ENCODE data around the gene ARID1B.

ARID1B gene

GRCh38 chr6:157088841-157089240, 311.7 kb downstream of the ARID1B start:
- no peak for DNase-seq

DNA sequence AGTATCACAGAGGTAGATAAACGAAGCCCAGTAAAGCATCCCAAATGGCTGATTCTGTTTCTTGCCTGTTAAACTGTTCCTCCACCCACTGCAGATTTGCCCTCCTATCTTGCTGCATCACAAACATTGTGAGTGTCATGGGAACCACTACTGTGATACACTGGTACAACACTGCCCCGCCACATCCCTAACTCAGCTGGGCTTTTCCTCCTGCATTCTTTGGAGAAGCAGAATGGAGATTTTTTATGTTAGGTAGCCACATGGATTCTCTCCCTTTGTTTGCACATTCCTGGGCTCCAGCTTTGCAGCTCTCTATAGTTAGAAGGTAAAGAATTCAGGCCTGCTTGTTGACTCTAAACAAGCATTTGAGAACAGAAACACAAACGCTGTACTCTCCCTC, 312.1 kb downstream of the ARID1B start:
- no peak for DNase-seq

- DNase-seq = no peak
Observed at GRCh38 chr6:157089851-157090250, 312.7 kb downstream of the ARID1B start.

- no peak for DNase-seq
Observed at GRCh38 chr6:157090736-157091135, 313.6 kb downstream of the ARID1B start.

DNA sequence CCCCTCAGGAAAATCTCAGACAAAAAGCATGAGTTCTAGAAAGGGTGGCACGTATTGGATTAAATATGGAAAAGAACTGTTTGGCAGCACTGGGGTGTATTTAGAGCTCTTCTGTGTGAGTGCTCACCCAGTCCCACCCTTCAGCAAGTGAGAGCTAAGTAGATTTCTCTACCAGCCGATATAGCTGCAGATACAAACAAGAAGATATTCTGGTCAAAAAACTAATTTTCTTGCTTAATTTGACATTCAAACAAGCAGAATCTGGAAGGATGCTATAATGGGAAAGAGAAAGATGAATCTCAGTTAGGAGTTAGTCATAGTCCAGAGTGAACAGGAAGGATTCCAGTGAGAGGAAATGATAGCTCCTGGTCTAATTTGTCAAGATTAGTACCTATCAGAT, 314.1 kb downstream of the ARID1B start:
- DNase-seq = no peak

- no peak for DNase-seq
Observed at GRCh38 chr6:157091856-157092460, 314.8 kb downstream of the ARID1B start.

GRCh38 chr6:157092736-157093135, 315.6 kb downstream of the ARID1B start:
- no peak for DNase-seq

DNA sequence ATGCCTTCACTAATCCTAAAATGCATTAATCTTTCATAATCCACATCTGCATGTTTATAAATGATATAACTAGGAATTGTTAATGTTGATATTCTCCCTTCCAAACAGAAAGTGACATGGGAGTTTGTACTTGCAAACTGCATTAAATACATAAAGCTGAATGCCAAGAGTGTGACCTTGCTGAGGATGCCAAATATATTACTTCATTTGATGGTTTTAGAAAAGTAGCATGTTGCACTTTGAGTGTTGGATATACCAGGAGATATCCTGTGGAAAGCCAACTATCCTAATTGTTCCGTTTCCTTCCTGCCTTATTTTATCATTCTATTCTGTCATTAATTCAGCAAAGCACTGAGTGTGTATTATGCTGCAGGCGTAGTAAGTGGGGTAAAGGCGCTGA, 316.4 kb downstream of the ARID1B start:
- no peak for DNase-seq

GRCh38 chr6:157094038-157094437, 316.9 kb downstream of the ARID1B start:
- no peak for DNase-seq

DNA sequence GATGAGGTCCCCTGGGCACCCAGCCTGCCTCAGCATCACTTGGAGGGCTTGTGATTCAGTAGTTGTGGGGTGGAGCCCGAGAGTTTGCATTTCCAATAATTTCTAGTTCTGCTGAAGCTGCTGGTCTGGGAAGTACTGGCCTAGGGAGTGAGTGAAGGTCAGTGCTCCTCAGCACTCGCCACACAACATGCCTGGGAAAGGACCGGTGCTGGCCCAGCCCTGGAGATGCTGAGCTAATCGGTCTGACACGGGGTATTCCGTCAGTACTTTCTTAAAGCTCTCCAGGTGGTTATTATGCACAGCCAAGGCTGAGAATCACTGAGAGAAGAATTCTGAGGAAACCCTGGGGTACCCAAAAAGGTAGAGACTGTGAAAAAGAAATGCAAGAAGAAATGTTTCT, 317.9 kb downstream of the ARID1B start:
- DNase-seq = no peak

- no peak for DNase-seq
Observed at GRCh38 chr6:157095569-157095968, 318.4 kb downstream of the ARID1B start.

DNA sequence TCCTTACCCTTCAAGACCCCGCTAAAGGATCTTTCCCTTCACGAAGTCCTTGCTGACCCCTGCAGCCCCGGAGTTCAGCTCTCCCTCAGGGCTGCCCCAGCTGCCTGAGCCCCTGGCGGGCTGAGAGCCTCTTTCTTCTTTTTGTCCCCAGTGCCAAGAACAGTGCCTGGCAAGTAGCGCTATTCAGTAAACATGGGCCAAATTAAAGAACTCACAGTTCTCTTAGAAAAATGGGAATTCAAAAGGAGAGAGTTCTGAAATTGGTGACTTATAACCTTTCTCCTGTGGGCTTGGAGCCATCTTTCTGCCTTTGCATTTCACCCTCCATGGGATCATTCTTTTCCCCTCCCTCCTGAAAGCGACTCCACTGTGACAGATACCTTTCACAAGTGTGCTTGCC, 318.9 kb downstream of the ARID1B start:
- no peak for DNase-seq

GRCh38 chr6:157096522-157096921, 319.3 kb downstream of the ARID1B start:
- no peak for DNase-seq

DNA sequence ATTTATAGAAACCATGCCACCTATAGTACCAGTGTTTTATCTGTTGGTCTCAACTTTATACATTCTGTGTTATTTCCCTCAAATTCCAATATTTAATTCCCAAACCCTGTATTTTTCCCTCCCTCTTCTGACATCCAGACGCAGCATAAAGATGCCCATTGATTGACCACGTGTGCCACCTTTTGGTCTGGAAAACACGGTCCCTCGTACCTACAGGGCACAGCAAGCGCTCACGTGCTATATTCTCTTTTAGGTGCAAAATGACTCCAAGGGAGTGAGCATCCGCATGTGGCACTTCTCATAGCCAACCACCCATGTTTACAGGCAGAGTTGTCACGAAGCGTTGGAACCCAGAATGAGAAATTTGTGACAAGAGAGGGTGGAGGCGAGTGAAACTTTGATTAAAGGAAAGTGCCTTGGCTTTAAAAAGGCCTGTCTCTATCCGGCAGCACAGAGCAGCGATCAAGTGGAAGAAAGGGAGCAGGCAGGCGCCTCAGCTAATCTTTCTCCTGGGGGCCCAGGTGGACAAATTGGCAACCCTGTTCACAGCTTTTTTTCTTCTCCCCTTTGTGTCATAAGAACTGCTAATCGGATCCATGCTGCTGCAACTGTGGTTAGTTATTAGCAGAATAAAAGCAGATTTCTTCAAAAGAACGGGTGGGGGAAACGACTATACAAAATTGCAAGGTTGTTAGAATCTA, 320.2 kb downstream of the ARID1B start:
- no peak for DNase-seq

DNA sequence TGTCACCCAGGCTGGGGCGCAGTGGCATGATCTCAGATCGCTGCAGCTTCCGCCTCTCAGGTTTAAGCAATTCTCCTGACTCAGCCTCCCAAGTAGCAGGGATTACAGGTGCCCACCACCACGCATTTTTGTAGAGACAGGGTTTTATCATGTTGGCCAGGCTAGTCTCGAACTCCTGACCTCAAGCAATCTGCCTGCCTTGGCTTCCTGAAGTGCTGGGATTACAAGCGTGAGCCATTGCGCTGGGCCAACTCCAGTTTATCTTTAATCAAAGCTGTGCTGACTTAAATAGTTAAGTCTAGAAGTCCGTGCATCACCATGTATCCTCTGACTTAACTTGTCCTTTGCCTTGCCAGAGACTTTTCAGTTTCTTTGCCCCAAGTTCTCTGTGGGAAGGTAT, 321.8 kb downstream of the ARID1B start:
- DNase-seq = no peak

GRCh38 chr6:157099912-157100593, 322.9 kb downstream of the ARID1B start:
- peak; percentile 67 for DNase-seq

DNA sequence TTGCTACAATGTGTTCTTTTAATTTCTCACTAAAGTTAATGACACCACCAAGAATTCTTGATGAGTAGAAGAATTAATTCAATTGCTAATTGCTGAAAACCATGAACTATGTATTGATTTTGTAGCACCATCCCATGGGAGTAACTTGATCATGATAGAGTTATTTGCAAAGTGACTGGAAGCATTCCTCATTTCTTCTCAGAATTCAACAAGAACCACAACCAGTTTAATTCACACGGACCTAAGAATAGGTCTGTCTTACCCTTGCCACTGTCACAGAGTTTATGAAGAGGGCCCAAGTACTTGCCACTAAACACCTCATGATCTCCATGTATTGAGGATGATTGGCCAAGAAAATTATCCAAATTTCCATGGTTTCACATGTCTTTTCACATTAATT, 324.0 kb downstream of the ARID1B start:
- no peak for DNase-seq

DNA sequence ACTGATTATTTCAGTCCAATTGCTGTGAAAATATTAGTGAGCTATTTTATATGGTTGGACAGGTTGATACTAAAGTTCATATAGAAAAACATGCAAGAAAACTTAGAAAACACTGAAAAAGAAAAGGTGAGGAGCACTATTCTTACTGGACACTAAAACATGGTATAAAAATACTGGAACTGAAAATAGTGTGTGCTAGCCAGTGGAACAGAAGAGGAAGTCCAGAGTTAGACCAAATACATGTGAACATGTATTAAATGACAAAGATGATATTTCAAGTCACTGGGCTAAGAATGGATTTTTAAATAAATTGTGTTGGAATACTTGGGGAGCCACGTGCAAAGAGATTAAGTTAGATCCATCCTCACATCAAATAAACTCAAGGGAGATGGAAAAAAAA, 327.6 kb downstream of the ARID1B start:
- DNase-seq = no peak

- DNase-seq = no peak
Observed at GRCh38 chr6:157106487-157106886, 329.3 kb downstream of the ARID1B start.

DNA sequence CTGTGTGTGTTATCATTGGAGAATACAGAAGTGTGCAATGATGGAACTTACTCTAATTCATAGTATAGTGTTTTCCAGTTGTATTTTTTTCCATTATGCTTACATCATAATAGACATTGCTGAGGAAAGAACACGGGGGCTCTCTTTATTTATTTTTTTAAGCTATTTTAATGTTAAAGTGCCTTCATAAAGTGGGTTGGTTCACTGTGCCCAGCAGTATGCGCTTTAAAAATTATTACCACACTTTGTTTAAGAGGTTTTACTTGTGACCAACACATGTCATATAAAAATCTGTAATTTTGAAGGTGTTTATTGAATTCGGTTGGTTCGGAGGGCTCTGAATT, 330.4 kb downstream of the ARID1B start:
- no peak for DNase-seq

DNA sequence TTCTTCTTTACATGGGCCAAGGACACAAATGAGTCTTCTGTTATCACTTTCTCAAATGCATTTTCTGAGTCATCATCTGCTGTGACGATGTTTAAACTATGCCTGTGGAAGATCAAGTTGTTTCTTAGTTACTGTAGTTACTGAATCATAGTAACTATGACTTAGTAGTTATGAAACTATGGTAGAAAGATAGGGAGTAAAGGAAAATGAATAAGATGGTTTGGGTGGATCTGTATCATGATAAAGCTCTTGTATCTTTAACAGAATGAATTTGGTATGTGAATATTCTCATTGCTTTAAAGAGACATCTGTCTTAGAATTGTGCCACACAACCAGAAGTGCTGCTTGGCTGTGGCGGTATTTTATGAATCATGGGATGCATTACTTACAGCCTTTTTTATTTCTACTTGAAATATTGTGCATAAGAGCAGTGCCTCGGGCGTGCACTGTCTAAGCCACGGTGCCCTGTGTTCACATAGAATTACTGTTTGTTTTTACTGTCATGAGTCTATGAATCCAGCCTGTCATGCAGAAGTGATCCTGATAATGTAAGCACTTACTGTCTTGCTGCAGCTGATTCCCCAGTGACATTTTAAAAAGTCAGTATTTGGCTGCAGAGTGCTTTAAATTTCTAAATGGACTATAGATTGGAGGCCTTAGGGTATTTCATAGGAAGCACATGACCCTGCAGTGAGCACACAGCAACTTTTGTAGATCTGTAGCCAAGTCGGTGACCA, 330.9 kb downstream of the ARID1B start:
- DNase-seq = peak; percentile 67

DNA sequence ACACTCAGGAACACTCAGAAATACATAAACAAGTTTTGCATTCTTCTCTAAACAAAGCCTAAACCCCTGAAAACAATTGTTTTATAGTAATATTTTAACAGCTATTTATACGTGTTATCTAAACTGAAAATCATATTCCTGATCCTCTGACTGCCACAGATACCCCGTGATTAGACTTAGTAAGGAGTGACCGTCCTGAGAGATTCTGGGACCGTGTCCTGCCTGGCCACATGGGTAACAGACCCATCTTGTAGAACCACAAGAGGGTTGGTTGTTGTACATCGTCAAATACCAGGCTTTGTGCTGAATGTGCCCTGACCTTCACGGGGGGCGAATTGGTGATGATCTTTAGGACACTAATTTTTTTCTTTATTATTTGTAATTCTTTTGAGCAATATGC, 331.7 kb downstream of the ARID1B start:
- no peak for DNase-seq

DNA sequence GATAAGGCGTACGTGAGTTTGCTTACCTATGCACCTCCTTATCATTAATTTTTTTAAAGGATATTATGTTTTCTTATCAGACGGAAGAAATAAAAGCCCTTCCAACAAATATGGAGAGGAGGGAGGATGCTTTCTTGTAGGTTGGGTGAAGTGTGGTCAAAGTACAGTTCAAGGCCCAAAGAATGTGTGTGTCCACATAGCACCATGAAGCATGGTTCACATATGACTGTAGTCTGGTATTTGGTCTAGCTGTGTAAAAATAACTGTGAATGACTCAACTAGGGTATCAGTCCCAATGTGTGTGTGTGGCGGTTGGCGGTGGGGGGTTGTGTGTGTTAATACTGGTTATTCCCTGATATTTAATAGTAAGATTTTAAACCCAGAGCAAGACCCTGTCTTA, 333.4 kb downstream of the ARID1B start:
- DNase-seq = no peak

GRCh38 chr6:157113389-157113788, 336.2 kb downstream of the ARID1B start:
- DNase-seq = no peak
